Iris pigment epithelial cell (primary cell): ENCODE measurements around the gene CDC42EP4.
"Not testable (repeated sequence)": the region's sequence is repeated elsewhere in the genome, so short reads cannot be mapped to it uniquely, and the experiment has no call there.

Experiments used
- DNase-seq: peaks from one replicate; pipeline ENCODE4 v3.0.0-alpha.2; 2011; ENCODE audit warnings: low read depth

CDC42EP4 gene

DNA sequence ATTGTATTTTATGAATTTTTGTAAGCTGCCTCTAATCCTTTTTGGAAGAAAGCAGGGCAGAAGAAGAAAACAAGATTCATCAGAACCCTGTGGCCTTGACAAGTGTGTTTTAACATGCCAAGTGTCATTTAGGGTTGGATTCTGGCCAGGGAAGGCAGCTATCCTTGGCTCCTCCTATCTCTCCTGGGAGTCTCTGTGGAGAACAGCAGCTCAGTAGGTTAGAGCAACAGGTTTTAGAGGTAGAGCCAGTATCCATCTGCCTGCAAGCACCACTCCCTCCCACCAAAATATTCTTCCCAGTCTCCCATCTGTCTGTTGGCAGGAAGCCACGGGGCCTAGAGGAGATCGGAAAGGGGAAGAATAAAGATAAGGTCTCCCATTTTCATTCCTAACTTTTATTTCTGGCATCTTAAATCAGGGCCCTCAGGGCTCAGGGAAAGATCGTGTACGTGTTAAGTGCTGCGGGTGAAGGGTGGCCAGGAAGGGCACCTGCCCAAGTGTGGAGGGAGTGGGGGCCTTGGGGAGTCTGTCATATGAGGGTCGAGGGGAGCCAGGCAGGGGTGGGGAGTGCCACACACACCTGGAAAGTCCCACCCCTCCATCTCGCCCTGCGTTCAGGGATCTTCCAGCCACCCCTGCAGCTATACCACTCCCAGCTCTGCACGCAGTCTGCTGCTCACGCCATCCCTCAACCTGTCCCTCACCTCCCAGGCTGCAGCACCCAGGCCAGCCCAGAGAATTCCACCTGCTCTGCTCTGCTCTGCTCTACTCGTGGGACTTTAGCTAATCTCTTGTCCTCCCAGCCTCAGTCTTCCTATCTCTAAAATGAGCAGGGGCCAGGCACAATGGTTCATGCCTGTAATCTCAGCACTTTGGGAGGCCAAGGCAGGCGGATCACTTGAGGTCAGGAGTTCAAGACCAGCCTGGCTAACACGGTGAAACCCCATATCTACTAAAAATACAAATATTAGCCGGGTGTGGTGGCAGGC is 33.0 kb downstream of the CDC42EP4 start:
- no peak for DNase-seq

- no peak for DNase-seq
Measured at GRCh38 chr17:73278049-73278464, 33.7 kb downstream of the CDC42EP4 start.

GRCh38 chr17:73274490-73274889 is 37.3 kb downstream of the CDC42EP4 start:
- DNase-seq: no peak

DNA sequence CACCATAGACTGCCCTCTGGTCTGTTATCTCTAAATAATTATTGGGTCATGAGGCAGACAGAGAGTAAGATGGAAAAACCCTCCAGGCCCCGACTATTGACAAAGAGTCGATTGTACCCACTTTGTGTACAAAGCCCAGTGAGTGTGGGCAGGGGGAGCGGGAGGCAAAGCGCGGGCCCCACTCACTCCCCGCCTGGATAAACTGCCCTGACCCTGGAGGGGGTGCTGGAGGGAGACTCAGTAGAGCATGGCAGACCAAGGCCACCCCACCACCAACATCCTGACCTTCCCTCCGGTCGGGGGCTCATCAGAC is 38.9 kb downstream of the CDC42EP4 start:
- DNase-seq: no peak

DNA sequence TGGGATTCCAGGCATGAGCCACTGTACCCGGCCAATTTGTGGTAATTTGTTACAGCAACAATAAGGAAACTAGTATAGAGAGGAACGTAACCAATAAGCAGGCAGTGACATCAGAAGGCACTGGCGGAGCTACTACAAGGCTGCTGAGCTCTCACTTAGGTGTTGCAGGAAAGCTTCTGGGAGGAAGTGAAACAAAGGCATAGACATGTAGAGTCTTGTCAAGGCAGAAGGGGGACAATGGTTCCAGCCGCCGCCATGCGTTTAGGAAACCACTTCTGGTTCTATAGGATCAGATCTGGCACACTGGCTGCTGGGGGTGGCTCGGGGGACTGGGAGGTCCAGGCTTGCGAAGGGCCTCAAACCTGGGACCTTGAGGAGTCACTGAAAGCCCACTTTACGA is 40.7 kb downstream of the CDC42EP4 start:
- no peak for DNase-seq

DNA sequence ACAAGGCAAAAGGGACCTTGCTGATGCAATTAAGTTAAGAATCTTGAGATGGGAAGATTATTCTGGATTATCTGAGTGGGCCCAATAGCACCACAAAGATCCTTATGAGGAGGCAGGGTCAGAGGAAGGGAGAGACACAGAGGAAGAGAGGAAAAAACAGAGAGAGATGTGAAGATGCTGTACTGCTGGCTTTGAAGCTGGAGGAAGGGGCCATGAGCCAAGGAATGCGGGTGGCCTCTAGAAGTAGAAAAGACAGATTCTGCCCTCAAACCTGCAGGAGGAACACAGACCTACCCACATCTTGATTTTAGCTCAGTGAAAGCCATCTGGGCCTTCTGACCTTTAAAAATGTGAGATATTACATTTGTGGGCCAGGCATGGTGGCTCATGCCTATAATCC is 42.0 kb downstream of the CDC42EP4 start:
- DNase-seq: no peak

GRCh38 chr17:73269329-73269615 is 42.5 kb downstream of the CDC42EP4 start:
- no peak for DNase-seq

- DNase-seq: no peak
Measured at GRCh38 chr17:73268582-73269328, 43.0 kb downstream of the CDC42EP4 start.

DNA sequence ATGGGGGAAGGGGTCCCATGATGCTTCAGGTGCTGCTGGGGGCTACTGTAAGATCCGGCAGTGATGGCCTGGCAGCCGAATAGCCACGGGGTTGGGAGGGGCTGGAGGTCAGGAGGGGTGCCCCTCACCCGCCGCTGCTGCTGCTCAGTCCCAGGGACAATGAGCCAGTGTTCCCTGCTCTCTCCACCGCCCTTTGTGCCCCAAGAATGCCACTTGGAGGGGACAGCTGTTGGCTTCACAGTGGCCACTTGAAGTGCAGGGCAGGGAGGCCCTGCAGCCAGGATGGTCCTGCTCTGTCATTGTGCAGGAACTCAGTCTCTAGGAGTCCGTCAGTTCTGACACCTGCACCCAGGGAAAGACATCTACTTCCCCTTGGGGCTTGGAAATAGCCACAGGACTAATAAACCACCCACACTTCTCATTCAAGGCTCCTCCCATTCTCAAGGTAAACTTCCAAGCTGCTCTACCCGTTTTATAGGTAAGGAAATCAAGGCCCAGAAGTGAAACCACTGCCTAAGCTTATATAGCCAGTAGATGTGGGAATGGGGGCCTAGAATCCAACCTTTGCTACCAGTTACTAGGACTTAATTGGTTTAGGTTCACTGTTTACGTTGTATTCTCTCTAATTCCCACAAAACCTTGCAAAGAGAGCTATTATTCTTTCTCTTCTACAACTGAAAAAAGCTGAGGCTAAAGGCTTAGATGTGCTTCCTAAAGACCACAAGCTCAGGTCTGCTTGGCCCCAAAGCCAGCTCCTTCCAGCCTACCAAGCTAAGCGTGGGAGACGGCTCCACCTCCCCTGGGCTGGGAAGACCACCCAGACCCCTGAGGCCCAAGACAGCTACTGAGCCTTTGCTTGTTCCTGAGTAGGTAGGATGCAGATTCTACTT is 43.9 kb downstream of the CDC42EP4 start:
- DNase-seq: no peak

DNA sequence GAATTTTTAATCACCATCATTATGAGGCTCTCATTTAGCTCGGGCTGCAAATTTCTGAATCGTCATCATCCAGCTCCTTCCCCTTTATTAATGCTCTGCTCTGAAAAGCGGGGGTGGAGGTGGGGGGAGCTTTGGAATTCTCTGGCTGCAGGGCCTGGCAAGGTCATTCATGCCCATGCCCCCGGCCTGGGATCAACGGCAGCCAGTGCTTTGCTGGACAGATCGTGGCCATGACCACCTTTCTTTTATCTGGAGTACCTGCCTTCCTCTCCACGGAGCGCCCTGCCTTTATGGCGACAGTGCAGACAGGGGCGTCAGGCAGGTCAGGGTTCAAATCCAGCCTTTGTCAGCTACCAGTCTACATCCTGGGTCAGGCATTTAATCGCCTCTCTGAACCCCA is 45.0 kb downstream of the CDC42EP4 start:
- no peak for DNase-seq

DNA sequence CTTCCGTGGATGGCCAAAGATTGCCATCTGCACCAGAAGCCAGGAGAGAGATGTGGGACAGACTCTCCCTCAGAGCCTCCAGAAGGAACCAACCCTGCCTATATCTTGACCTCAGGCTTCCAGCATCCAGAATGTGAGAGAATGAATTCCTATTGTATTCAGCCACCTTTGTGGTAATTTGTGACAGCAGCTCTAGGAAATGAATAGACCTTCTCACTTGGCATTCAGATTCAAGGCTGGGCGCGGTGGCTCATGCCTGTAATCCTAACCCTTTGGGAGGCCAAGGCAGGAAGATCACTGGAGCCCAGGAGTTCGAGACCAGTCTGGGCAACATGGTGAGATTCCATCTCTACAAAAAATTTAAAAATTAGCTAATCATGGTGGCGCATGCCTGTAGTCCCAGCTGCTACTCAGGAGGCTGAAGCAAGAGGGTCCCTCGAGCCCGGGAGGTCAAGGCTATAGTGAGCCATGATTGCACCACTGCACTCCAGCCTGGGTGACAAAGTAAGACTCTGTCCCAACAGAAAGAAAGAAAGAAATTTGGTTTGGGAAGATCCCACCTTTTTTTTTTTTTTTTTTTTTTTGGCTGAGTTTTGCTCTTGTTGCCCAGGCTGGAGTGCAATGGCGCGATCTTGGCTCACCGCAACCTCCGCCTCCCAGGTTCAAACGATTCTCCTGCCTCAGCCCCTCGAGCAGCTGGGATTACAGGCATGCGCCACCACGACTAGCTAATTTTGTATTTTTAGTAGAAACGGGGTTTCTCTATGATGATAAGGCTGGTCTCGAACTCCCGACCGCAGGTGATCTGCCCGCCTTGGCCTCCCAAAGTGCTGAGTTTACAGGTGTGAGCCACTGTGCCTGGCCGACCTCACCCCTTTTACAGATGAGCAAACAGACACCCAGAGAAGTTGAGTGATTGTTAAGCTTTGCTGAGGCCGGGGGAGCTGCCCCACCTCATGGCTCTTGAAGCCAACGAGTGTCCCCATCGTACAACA is 45.9 kb downstream of the CDC42EP4 start:
- no peak for DNase-seq

GRCh38 chr17:73264448-73264847 is 47.4 kb downstream of the CDC42EP4 start:
- not testable (repeated sequence) for DNase-seq

DNA sequence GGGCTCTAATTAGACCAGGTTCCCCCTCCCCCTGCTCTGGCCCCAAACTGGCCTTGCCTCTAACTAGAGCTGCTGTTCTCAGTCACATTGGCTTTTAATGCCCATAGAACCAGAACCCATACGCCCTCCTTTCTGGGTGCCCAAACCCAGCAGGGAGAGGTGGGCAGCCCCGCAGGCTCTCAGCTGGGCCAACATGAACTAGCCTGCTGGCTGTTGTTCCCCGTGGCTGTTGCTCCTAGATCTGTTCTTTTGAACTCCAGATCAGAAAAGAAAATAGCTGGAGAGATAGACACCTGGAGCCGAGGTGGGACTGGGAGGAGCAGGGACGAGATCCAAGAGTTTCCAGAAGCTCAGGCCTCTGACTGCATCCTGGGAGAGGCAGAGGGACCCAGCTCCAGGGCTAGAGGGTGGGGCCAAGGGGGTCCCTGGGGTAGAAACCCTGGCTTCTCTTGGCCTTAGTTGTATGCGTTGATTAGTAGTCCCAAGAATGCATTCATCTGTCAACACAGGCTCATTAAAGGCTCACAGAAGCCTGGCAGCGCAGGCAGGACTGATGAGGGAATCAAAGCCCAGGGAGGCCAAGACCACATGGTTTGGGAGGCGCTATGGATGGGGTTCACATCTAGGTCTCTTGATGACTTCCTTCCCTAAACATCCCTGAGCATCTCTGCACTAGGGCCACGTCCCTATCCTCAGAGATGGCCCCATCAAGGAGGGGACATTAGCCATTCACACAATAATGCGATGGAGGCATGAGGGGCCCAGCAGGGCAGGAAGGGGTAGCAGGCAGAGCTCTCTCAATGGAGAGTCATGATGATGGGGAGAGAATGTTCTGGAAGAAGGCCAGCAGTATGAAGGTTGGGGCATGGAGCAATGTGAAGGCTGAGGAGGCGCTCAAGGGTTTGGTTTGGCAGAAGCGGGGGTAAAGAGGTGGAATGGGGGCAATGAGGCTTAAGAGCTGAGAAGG is 48.8 kb downstream of the CDC42EP4 start:
- no peak for DNase-seq

- DNase-seq: peak; percentile 23
Measured at GRCh38 chr17:73261952-73262675, 49.7 kb downstream of the CDC42EP4 start.

DNA sequence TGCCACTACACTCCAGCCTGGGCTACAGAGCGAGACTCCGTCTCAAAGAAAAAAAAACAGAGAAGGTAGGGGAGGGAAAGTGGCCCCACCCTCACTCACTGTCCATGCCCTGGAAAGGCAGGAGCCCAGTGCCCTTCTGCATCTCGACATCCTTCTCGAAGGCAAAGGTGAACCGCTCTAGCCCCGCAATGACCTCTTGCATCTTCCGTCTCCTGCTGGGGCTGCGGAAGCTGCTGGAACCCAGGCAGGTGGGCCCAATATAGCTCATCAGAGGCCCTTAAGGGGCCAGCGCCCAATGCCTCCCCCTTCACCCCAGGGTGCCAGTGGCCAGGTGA is 50.2 kb downstream of the CDC42EP4 start, which contains the start of gene CPSF4L:
Gene CPSF4L, minus strand, starts transcription at position 264 of the 335 bp plus-strand sequence. Its CDS starts 62 bp downstream, at position 202.
- DNase-seq: no peak

- no peak for DNase-seq
Measured at GRCh38 chr17:73257516-73257915, 54.3 kb downstream of the CDC42EP4 start.

DNA sequence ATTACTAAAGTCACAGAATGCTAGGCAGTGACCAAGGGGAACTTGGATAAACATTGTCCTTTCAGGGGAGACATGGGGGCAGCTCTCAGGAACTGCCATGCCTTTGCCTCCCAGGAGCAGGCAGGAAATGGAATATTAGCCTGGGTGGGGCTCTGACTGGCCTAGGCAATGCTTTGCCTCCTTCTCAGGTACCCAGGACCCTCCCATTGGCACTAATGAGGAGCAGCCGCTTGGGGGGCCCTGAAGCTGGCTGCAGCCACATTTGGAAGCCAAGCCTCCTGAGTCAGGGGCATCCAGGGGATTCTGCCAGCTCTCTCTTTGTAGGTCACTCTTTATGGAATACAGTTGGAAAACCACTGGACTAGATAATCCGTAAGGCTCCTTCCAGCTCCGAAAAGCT is 55.6 kb downstream of the CDC42EP4 start:
- DNase-seq: no peak

DNA sequence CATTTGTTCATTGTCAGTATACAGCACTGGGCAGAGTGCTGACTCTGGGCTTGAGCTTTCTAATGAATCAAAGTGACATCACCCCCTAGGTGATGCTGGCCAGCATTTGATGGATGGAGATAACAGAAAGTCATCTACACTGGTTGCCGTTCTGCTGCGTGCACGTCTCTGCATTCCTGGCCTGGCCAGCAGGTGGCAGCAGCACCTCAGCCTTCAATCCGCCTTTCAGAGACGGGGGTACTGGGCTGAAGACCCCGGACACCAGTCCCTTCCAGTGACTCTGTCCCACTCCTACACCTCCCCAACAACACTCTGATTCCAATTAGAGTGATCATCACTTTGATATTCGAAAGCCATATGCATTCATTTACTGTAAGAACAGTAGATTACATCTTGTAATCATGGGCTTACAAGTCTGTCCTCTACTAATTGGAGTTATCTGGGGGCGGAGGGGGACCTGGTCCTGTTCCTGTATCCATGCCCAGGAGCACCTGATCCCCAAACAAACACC is 56.1 kb downstream of the CDC42EP4 start:
- DNase-seq: peak; percentile 28

DNA sequence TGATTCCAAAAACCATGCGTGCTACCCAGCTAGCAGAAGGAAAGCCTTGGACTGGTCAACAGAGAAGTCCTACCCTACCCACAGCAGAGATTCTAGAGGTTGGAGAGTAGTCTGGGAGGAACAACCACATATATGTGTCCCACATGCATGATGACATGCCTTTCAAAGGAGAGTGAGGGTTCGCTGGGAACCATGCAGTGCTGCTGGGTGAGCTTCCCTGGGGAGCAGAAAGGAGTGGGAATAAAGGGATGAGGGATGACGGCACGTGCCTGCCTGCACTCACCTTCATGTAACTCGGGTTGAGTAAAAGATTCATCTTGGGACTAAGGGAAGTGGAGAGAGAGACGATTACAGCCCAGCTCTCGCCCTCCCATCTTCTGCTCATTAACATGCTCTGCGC is 59.9 kb downstream of the CDC42EP4 start:
- no peak for DNase-seq
